Activated T-cell treated with anti-CD3 and anti-CD28 coated beads for 1 hour (primary cell): ENCODE measurements around the gene MT1H.
"Not testable (repeated sequence)": the region's sequence is repeated elsewhere in the genome, so short reads cannot be mapped to it uniquely, and the experiment has no call there.

Experiments
- DNase-seq: peaks from one replicate; pipeline ENCODE4 v3.0.0-alpha.2; 2020; ENCODE audit warnings: low read depth

MT1H gene

DNA sequence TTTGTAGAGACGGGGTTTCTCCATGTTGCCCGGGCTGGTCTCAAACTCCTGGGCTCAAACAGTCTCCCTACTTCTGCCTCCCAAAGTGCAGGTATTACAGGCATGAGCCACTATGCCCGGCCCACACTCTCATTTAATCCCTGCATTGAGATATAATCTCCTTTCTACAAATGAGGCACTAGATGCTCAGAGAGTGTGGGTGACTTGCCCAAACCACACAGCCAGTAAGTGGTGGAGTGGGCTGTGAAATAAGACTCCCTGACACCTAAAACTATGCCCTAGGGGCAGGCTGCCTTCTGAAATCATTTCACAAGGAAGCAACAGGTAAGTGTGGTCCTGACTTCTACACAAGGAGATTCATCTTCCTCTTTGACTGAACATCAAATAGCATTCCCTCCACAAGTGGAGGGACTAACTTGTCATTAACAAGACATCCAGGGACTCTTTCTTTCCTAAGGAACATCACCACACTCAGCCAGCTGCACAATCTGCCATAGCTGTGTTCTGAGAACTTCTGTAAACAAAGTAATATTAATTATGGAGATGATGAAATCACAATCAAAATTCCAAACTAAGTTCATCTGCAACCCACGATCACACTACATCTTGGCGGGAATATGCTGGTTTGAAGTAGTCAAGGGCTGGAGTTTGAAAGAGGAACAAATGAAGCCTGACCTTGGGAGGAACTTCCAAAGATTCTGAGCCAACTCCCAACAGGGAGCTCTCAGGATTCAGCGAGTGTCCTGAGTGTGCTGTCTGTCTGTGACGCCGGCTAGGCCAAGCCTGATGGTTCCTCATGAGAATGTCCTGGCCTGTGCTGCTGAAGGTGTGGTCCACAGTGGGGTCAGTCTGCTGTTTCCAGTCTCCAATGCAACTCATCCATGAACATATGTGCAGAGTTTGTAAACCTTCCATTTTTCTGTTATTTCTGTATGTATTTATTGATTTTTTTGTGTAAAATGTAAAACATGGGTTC lies 4.0 kb upstream of the MT1H start:
- DNase-seq = not testable (repeated sequence)

DNA sequence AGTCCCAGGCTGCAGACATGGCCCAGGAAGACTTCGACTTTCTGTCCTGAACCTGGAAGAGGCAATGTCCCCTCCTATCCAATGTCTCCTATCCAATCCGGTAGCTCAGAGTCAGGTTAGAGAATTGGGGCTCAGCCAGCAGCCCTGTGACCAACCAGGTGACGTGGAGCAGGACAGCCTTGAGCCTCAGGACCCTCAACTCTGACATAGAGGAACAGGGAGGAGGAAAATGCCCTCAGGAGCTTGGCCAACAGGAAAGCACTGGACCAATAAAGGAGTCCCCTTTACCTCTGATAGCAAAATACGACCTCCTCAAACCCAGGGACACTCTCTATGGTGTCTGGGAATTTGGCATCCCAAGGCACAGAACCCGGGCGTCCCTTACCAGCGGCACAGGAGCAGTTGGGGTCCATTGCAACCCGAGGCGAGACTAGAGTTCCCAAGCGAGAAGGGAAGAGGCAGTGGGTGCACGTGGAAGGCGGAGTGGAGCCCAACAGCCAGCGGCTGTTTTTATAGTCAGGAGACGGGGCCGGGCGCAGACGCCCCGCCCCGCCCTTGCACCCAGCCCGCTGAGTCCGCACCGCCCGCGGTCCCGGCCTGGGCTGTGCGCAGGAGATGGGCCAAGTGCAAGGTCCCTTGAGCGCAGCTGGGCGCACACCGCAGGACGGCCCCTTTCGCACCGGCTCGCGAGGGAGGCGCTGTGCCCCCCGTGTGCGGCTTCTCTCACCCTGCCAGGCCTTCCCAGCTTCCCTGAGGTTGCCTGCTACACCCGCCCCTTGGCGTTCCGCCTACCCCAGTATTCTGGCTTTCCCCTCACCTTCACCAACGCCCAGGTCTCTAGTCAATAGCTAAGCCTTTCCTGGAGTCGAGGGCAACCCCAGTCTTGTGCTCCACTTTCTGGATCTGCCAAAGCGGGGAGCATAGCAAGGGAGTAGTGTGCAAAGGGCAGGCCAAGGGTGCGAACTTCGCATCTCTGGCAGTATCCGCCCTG lies 1.7 kb upstream of the MT1H start, which contains the start of gene MT1G:
TSS of gene MT1G (minus strand) at position 485 of the 991 bp plus-strand sequence. CDS start at position 413, 72 bp downstream.
- no peak for DNase-seq

DNA sequence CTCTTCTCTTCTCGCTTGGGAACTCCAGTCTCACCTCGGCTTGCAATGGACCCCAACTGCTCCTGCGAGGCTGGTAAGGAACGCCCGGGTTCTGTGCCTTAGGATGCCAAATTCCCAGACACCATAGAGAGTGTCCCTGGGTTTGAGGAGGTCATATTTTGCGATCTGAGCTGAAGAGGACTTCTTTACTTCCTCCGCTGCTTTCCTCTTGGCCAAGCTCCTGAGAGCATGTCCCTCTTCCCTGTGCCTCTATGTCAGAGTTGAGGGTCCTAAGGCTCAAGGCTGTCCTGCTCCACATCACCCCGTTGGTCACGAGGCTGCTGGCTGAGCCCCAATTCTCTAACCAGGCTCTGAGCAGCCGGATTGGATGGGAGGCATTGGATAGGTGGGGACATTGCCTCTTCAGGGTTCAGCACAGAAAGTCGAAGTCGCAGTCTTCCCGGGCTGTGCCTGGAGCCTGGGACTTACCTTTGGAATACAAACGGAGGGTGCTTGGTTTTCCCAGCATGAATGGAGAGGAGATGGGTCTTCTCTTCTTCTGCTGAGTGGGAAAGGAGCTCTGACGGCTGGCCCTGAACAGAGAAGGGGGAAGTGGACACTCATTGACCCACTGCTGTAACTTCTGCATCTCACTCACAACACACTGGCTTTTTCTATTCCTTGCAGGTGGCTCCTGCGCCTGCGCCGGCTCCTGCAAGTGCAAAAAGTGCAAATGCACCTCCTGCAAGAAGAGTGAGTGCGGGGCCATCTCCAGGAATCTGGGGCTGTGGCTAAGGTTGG lies 416 bp downstream of the MT1H start:
- DNase-seq = no peak

DNA sequence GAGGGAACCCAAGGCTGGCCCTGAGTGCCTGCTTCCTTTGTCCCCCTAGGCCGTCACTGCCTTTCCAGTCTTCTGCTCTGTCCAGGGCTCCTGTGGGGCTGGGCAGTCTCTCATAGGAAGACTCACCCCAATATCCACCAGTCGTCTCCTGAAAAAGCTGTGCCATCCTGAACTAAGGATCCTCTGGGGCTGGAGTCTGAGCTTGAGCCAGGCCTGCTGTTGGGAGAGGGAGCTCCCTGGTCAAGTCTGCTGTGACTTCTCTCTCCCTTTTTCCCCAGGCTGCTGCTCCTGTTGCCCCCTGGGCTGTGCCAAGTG lies 963 bp downstream of the MT1H start:
- DNase-seq = no peak

DNA sequence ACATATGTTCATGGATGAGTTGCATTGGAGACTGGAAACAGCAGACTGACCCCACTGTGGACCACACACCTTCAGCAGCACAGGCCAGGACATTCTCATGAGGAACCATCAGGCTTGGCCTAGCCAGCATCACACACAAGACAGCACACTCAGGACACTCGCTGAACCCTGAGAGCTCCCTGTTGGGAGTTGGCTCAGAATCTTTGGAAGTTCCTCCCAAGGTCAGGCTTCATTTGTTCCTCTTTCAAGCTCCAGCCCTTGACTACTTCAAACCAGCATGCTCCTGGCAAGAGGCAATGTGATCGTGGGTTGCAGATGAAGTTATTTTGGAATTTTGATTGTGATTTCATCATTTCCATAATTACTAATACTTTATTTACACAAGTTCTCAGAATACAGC lies 2.1 kb downstream of the MT1H start:
- not testable (repeated sequence) for DNase-seq

DNA sequence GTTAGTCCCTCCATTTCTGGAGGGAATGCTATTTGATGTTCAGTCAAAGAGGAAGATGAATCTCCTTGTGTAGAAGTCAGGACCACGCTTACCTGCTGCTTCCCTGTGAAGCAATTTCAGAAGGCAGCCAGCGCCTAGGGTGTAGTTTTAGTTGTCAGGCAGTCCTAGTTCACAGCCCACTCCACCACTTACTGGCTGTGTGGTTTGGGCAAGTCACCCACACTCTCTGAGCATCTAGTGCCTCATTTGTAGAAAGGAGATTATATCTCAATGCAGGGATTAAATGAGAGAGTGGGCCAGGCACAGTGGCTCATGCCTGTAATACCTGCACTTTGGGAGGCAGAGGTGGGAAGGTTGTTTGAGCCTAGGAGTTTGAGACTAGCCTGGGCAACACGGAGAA lies 2.6 kb downstream of the MT1H start:
- not testable (repeated sequence) for DNase-seq

DNA sequence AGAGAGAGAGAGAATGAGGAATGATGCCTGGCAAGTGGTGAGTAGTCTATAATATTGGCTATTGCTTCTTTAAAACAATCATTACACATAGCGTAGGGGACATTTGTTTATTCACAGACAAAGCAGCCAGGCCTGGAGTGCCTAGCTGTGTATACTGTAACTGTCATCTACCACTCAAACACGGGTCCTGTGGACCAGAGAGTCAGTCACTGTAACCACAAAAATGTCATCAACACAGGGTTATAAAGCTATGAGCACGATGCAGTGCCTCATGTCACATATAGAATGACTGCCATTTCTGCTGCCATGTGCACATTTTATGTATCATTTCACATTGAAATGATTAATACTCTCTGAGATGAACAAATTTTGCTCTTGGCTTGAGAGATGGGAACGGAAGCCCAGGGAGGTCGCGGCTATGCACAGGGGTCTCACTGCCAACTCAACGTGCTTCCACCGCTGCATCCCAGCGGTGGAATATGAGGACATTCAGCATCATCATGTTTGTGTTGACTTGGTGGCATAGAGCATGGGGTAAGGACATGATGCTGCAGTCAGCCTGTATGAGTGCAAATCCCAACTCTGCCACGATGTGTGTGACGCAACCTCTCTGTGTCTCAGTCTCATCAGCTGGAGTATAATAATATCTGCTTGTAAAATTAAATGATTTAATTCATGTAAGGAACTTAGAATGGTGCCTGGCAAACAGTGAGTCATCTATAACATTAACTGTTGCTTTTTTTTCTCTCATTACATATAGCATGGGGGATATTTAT lies 3.3 kb downstream of the MT1H start:
- no peak for DNase-seq

DNA sequence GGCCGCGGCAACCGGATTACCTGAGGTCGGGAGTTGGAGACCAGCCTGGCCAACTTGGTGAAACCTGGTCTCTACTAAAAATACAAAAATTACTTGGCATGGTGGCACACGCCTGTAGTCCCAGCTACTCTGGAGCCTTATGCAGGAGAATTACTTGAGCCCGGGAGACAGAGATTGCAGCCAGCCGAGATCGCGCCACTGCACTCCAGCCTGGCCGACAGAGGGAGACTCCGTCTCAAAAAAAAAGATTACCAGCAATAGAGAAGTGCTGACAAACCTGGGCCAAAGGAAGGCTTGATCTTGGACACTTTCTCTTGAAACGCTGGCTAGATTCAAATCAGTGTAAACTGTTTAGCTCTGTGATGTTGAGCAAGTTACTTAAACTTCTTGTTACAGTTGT lies 4.3 kb downstream of the MT1H start:
- no peak for DNase-seq

DNA sequence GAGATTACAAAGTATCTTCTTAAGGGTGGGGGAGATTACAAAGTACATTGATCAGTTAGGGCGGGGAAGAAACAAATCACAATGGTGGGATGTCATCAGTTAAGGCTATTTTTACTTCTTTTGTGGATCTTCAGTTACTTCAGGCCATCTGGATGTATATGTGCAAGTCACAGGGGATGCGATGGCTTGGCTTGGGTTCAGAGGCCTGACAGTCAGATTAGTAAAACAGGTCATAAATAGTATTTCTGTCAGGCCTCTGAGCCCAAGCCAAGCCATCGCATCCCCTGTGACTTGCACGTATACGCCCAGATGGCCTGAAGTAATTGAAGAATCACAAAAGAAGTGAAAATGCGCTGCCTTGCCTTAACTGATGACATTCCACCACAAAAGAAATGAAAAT lies 5.0 kb downstream of the MT1H start:
- not testable (repeated sequence) for DNase-seq

DNA sequence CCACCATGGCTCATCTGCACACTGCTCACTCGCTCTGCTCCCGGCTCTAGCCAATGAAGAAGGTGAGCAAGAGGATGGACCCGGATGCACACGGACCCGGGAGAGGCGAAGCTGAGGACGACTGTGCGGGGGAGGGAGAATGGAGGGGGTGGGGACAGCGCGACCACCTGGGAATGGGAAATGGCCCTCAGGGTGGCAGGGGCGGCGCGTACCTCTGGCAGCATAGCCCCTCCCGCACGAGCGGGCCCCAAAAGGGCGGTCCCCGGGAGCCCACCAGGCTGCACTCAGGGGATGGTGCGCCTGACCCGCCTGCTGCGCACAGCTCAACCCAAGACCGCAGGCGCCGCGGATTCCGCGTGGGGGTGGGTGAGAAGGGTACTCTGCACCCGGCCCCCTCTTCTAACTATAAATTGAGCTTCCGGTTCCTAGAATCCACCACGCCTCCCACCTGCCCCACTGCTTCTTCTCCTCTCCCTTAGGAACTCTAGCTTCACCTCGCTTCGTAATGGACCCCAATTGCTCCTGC lies 6.1 kb downstream of the MT1H start:
- peak; percentile 27 for DNase-seq

DNA sequence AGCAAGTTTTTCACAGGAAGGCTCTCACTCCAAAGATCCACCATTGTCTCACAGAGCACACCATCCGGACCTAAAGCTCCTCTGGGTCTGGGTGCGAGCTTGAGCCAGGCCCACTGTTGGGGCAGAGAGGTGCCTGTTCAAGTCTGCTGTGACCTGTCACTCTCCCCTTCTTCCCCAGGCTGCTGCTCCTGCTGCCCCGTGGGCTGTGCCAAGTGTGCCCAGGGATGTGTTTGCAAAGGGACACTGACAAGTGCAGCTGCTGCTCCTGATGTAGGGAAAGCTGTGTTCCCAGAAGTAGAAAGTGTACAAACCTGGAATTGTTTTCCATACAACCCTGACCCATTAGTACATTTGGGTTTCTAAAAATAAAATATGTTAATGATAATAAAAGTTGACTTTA lies 7.9 kb downstream of the MT1H start:
- no peak for DNase-seq

DNA sequence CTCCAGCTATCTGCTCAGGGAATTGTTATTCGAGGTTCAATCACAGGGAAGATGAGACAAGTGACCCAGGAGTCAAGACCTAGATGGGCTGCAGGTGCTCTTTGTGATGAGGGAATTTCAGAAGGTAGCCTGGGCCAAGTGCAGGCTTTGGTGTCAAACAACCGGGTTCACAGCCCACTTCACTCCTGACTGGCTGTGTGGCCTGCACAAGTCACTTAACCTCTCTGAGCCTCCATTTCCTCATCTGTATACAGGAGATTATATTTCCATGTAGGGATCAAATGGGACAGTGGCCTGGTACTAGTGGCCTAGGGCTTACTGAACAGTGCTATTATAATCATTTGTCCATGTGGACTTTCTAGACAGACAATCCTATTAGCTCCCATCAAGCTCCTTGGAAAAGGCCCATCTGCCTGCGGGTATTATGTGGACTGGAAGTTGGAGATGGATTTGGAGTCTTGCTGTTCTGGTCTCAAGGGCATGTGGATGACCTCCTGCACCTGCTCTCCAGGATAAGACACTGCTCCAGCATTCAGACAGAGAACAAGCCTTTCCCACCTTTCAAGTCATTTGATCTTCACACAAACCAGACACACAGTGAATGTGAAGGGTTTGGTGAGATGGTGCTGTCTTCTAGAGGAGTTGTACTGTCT lies 9.6 kb downstream of the MT1H start:
- DNase-seq = no peak

DNA sequence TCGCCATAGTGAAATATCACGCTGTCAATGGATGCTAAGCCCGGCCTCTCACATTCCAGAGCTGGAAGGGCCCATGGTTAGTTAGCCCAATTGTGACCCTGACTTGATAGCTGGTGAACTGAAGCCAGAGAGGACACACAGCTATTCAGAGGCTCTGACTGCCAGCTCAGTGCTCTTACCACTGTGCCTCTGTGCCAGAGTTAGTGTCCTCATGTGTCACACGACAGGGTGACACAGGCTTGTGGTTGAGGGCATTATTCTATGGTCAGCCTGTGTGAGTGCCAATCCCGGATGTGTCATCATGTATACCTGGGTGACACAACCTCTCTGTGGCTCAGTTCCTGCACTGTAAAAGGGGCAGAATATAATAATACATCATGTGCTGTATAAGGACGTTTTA lies 10.2 kb downstream of the MT1H start:
- DNase-seq = no peak

DNA sequence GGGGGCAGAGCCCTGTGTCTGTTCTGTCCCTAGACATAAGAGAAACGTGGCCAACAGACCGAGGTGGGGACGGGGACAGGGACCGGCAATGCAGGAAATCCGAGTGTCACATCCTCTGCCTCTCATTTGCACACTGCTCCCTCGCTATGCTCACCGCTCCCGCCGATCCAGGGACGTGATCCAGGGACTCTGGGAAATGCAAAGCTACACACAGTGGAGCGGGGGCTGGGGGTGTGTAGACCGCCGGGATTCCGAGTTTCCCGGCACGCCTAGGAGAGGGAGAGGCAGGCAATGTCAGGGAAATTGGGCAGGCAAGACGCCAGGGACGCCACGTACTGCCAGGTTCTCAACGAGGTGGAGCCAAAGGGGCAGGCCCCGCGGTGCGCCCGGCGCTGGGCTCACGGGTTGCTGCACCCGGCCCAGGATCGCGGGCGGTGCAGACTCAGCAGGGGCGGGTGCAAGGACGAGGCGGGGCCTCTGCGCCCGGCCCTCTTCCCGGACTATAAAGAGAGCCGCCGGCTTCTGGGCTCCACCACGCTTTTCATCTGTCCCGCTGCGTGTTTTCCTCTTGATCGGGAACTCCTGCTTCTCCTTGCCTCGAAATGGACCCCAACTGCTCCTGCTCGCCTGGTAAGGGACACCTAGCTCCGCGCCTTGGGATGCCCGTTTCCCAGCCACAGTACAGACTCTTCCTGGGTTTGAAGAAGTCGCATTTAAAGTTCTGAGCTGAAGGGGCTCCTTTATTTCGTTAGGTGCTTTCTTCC lies 12.5 kb downstream of the MT1H start, which contains the start of gene MT1X:
TSS of gene MT1X (plus strand) at position 532 of the 764 bp plus-strand sequence. CDS start at position 603, 71 bp downstream.
- DNase-seq = peak; percentile 82

DNA sequence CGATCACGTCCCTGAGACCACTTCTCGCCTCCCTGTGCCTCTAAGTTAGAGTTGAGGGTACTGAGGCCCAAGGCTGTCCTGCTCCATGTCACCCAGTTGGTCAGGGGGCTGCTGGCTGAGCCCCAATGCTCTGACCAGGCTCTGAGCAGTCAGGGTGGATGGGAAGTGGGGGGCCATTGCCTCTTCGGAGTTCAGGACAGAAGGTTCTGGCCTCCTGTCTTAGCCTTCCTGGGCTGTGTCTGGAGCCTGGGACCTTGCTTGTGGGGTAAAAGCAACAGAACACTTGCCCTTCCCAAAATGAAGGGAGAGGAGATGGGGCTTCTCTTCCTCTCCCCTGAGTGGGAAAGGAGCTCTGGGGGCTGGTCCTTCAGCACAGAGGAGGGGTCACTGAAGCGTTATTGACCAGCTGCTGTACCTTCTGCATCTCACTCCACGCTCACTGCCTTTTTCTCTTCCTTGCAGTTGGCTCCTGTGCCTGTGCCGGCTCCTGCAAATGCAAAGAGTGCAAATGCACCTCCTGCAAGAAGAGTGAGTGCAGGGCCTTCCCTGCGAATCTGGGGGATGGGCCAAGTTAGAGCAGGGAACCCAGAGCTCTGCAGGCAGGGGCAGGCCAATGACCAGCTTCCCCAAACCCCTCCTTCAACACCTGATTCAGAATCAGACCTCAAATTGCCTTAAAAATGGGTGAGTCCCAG lies 13.2 kb downstream of the MT1H start:
- no peak for DNase-seq

DNA sequence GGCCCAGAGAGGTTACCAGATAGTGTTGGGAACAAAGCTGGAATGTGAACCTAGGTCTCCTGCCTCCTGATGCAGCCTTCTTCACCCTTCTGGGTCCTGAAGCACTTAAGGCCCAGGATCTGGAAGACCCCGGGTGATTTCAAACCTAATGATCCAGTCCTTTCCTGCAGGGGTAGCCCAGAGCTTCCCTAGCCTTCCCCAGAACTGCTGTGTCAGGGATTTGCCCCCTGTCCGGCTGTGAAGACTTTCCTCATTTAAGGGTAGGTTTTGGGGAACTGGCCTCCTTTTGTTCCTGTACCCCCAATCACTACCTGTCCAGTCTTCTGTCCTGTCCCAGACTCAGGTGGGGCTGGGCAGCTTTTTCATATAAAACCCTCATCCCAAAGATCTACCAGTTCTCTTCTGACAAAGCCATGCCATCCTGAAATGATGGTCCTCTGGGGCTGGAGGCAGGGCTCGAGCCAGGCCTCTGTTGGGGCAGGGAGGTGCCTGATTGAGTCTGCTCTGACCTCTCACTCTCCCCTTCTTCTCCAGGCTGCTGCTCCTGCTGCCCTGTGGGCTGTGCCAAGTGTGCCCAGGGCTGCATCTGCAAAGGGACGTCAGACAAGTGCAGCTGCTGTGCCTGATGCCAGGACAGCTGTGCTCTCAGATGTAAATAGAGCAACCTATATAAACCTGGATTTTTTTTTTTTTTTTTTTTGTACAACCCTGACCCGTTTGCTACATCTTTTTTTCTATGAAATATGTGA lies 14.0 kb downstream of the MT1H start:
- no peak for DNase-seq

DNA sequence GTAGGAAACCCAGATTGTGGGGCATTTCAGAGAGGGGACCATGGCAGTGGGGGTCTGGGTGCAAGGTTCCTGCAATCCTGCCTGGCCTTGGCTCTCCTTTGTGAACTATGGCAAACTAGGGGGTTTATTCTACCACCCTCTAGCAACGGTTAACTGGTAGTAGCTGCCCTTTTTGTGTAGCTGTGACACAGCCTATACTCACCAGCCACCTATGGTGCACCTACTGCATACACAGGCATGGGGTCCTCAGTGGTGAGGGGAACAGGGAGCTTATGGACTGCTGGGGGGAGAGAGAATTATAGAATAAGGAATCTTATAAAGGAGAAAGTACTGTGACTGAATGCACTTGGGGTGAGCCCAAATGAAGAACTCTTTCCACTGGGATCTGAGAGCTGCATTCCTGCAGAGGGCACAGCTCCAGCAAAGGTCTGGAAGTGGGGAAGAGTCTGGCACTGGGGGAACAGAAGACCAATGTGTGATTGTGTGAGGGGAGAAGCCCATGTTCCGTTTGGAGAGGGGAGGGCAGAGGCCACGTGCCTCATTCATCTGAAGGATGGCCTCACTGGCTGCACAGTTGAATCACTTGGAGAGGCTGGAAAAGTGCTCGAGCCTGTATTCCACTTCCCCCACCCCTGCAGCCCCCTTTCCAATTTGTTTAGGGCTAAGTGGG lies 14.8 kb downstream of the MT1H start:
- DNase-seq = no peak
